ENCODE measurements around the gene RELN. TPM values are rescaled to one million over a fixed set of nuclear protein-coding genes. Genes with fewer than 3 reads are reported as not detected.
"Not testable (repeated sequence)": the region's sequence is repeated elsewhere in the genome, so short reads cannot be mapped to it uniquely, and the experiment has no call there.

Gene RELN
- total and polyA plus RNA-seq, 2 of the 13 experiments (the other 11 are each of a cell fraction or from before 2014, with no cell fraction given) = 315 to 332 TPM

GRCh38 chr7:104036889-104037288 lies 47.4 kb upstream of the RELN start (continued):
- not testable (repeated sequence) for TF ChIP-seq SOX6 (IDR thresholded peaks at IDR 0.05)
- TF ChIP-seq SOX6 (CRISPR knock-in tag; IDR thresholded peaks at IDR 0.05) (peak; percentile 78), ATF2 (CRISPR knock-in tag; IDR thresholded peaks at IDR 0.05) (peak; percentile 31; the same call in 1 of the 2 replicates), TARDBP (CRISPR knock-in tag; IDR thresholded peaks at IDR 0.05) (peak; percentile 32; the same call in 1 of the 2 replicates), AHDC1 (CRISPR knock-in tag; IDR thresholded peaks at IDR 0.05; ENCODE audit: borderline replicate concordance) (peak; percentile 87), SIX4 (CRISPR knock-in tag; IDR thresholded peaks at IDR 0.05) (peak; percentile 31; the same call in 1 of the 2 replicates), SIX1 (CRISPR knock-in tag; IDR thresholded peaks at IDR 0.05; ENCODE audit: borderline replicate concordance) (0 out of 2 replicates have a peak, but pooled peaks have one; percentile 34), RXRB (CRISPR knock-in tag; IDR thresholded peaks at IDR 0.05; ENCODE audit: borderline replicate concordance) (peak; percentile 89), MEIS2 (CRISPR knock-in tag; IDR thresholded peaks at IDR 0.05) (0 out of 2 replicates have a peak, but pooled peaks have one; percentile 36), JUND (CRISPR knock-in tag; IDR thresholded peaks at IDR 0.05) (peak; percentile 92), NR2F6 (IDR thresholded peaks at IDR 0.05) (peak; percentile 99), NR2F6 (CRISPR knock-in tag; IDR thresholded peaks at IDR 0.05) (peak; percentile 97), SOX13 (IDR thresholded peaks at IDR 0.05) (0 out of 2 replicates have a peak, but pooled peaks have one; percentile 24), SOX13 (CRISPR knock-in tag; conservative IDR thresholded peaks at IDR 0.05 in 1 of 2, IDR thresholded peaks at IDR 0.05 in 1 of 2) (peak in 1 of 2 experiments; percentile 81; a peak in 2 of 4 replicates), SAP130 (CRISPR knock-in tag; IDR thresholded peaks at IDR 0.05; ENCODE audit: low read depth) (peak; percentile 61), MEF2D (CRISPR knock-in tag; IDR thresholded peaks at IDR 0.05) (peak; percentile 66; the same call in 1 of the 2 replicates), ZNF770 (CRISPR knock-in tag; IDR thresholded peaks at IDR 0.05) (peak; percentile 89), TBX2 (CRISPR knock-in tag; IDR thresholded peaks at IDR 0.05; ENCODE audit: borderline replicate concordance) (peak; percentile 87; the same call in 1 of the 2 replicates), FOXA3 (CRISPR knock-in tag; IDR thresholded peaks at IDR 0.05) (peak; percentile 79), SKI (IDR thresholded peaks at IDR 0.05; ENCODE audit: partially characterized antibody) (peak; percentile 28), CBFB (CRISPR knock-in tag; IDR thresholded peaks at IDR 0.05) (peak; percentile 97), NR2F2 (IDR thresholded peaks at IDR 0.05; ENCODE audit: borderline replicate concordance, low read depth) (peak; percentile 91), PPARG (CRISPR knock-in tag; conservative IDR thresholded peaks at IDR 0.05) (peak; percentile 47), MED13 (CRISPR knock-in tag; IDR thresholded peaks at IDR 0.05) (peak; percentile 37; the same call in 1 of the 2 replicates)
